Esophagus muscularis mucosa (tissue), 2 donors: ENCODE results near the gene ARHGAP32.

ENCODE experiments used
- POLR2A ChIP-seq: fragments of 450-650 bp; IDR thresholded peaks from one replicate; pipeline ENCODE4 v1.6.1; 2017; ENCODE audit warnings: antibody characterized with exemption, moderate library complexity, mild to moderate bottlenecking, low read depth
- POLR2AphosphoS5 ChIP-seq, 2 donors: sonication (generic); formaldehyde crosslinking; IDR thresholded peaks; one replicate each; pipeline ENCODE4 v1.6.1; 2017; ENCODE audit warnings: antibody characterized with exemption in 2 of 2

GRCh38 chr11:128957202-128957482, 235.0 kb downstream of the ARHGAP32 start:
- TF ChIP-seq POLR2AphosphoS5 (IDR thresholded peaks at IDR 0.05) (no peak), POLR2A (no peak)
